ENCODE data around the gene ALAD. TPM values are rescaled to one million over a fixed set of nuclear protein-coding genes. Genes with fewer than 3 reads are reported as not detected.

Gene ALAD
- total and polyA plus RNA-seq, 8 donors, result 36.8 to 50.7 (median 44.7) TPM

GRCh38 chr9:113425072-113425471 is 24.0 kb upstream of the ALAD start:
- H3K9me3 ChIP-seq, result no peaks in the 10 kb centered on the region
- H3K36me3 ChIP-seq, result no peaks in the 10 kb centered on the region
- no peak overlapping the region for H3K4me3 ChIP-seq
- DNase-seq (no peak), ATAC-seq (no peak)
- H3K27ac ChIP-seq, result no peak overlapping the region
- H3K27me3 ChIP-seq, result no peaks in the 10 kb centered on the region
- no peaks in the 10 kb centered on the region for H3K4me1 ChIP-seq
- no peak for TF ChIP-seq CTCF (IDR thresholded peaks at IDR 0.05)
- intact Hi-C loops (cut with DNase I), result loop anchor here in 1 of 2 donors (10.0 kb wide), 1 partner anchor 240 kb away; no protein-coding TSS in a partner anchor

- intact Hi-C loops (cut with DNase I), result loop anchor here in 1 of 2 donors (10.0 kb wide), 1 partner anchor 243 kb away; no protein-coding TSS in a partner anchor
- no peaks in the 10 kb centered on the region for H3K4me1 ChIP-seq
- ATAC-seq, result no peak
- H3K27me3 ChIP-seq, result no peaks in the 10 kb centered on the region
- no peak overlapping the region for H3K27ac ChIP-seq
- H3K4me3 ChIP-seq, result no peak overlapping the region
- no peaks in the 10 kb centered on the region for H3K36me3 ChIP-seq
- H3K9me3 ChIP-seq, result no peaks in the 10 kb centered on the region
- TF ChIP-seq CTCF (IDR thresholded peaks at IDR 0.05), result no peak
- no peak for DNase-seq
Measured at GRCh38 chr9:113421726-113422125, 20.6 kb upstream of the ALAD start.

- no peak overlapping the region for H3K27ac ChIP-seq
- ATAC-seq (no peak), DNase-seq (no peak)
- H3K4me3 ChIP-seq, result no peak overlapping the region
- H3K27me3 ChIP-seq, result no peaks in the 10 kb centered on the region
- intact Hi-C loops (cut with DNase I), result no loop called here
- no peaks in the 10 kb centered on the region for H3K9me3 ChIP-seq
- H3K4me1 ChIP-seq, result no peaks in the 10 kb centered on the region
- no peaks in the 10 kb centered on the region for H3K36me3 ChIP-seq
- TF ChIP-seq CTCF (IDR thresholded peaks at IDR 0.05), result no peak
Measured at GRCh38 chr9:113417370-113417769, 16.3 kb upstream of the ALAD start.

- intact Hi-C loops (cut with DNase I), result no loop called here
- peak; percentile 57 for ATAC-seq
Measured at GRCh38 chr9:113416149-113416721, 15.2 kb upstream of the ALAD start.

More at GRCh38 chr9:113416149-113416721, 15.2 kb upstream of the ALAD start:
- H3K9me3 ChIP-seq, result no peaks in the 10 kb centered on the region
- peak in 1 of 4 donors; percentile 13 for DNase-seq
- H3K4me1 ChIP-seq, result peaks cover 4 to 5% of the 10 kb centered on the region in 2 donors
- peak overlapping the region; percentile 28 to 54 for H3K27ac ChIP-seq
- no peaks in the 10 kb centered on the region for H3K36me3 ChIP-seq
- H3K27me3 ChIP-seq, result no peaks in the 10 kb centered on the region
- H3K4me3 ChIP-seq, result no peak overlapping the region
- no peak for TF ChIP-seq CTCF (IDR thresholded peaks at IDR 0.05)
